ENCODE results near the gene GTSF1L. TPM values are rescaled to one million over a fixed set of nuclear protein-coding genes. Genes with fewer than 3 reads are reported as not detected.

GTSF1L gene
- total RNA-seq, 6 donors from 2014 or later: not detected

GRCh38 chr20:43702502-43702901 lies 24.3 kb downstream of the GTSF1L start:
- H3K36me3 ChIP-seq: no peaks in the 10 kb centered on the region
- no peak for TF ChIP-seq POLR2A (IDR thresholded peaks at IDR 0.05)
- no peak for TF ChIP-seq POLR2AphosphoS5 (IDR thresholded peaks at IDR 0.05)
- TF ChIP-seq EP300 (IDR thresholded peaks at IDR 0.05): no peak
- no peak for TF ChIP-seq CTCF (IDR thresholded peaks at IDR 0.05)
- peak in 1 of 2 donors; percentile 66 for DNase-seq
- H3K4me1 ChIP-seq: no peaks in the 10 kb centered on the region
- no peak overlapping the region for H3K27ac ChIP-seq
- no peak for ATAC-seq (ENCODE audit: low FRiP score in 2 of 2)
- no peaks in the 10 kb centered on the region for H3K27me3 ChIP-seq
- H3K4me3 ChIP-seq: no peak overlapping the region
- no peaks in the 10 kb centered on the region for H3K9me3 ChIP-seq
- WGBS, 2 donors: 92 to 100% methylated on average over 1 to 12 of the region's 14 CpGs

- no peak for TF ChIP-seq EP300 (IDR thresholded peaks at IDR 0.05)
- no peak for TF ChIP-seq CTCF (IDR thresholded peaks at IDR 0.05)
- no peak for TF ChIP-seq POLR2A (IDR thresholded peaks at IDR 0.05)
- TF ChIP-seq POLR2AphosphoS5 (IDR thresholded peaks at IDR 0.05): no peak
- Histone ChIP-seq H3K27ac (no peak overlapping the region), H3K4me1 (no peaks in the 10 kb centered on the region), H3K9me3 (no peaks in the 10 kb centered on the region), H3K4me3 (no peak overlapping the region), H3K36me3 (no peaks in the 10 kb centered on the region), H3K27me3 (no peaks in the 10 kb centered on the region)
- DNase-seq: no peak
- ATAC-seq (ENCODE audit: low FRiP score in 2 of 2): no peak
- WGBS, 2 donors: 93 to 100% methylated on average over 6 to 8 of the region's 8 CpGs
These were observed 26.2 kb downstream of the GTSF1L start for GRCh38 chr20:43700627-43701026.

GRCh38 chr20:43699941-43700565 lies 26.7 kb downstream of the GTSF1L start:
- H3K36me3 ChIP-seq: no peaks in the 10 kb centered on the region
- H3K4me3 ChIP-seq: no peak overlapping the region
- 90 to 92% methylated on average over 6 to 8 of the region's 8 CpGs for WGBS, 2 donors
- no peak for ATAC-seq (ENCODE audit: low FRiP score in 2 of 2)
- no peaks in the 10 kb centered on the region for H3K4me1 ChIP-seq
- H3K27ac ChIP-seq: no peak overlapping the region
- DNase-seq: no peak
- no peaks in the 10 kb centered on the region for H3K9me3 ChIP-seq
- H3K27me3 ChIP-seq: no peaks in the 10 kb centered on the region
- TF ChIP-seq POLR2A (IDR thresholded peaks at IDR 0.05): no peak
- no peak for TF ChIP-seq EP300 (IDR thresholded peaks at IDR 0.05)
- TF ChIP-seq CTCF (IDR thresholded peaks at IDR 0.05): no peak

- no peaks in the 10 kb centered on the region for H3K9me3 ChIP-seq
- ATAC-seq (ENCODE audit: low FRiP score in 2 of 2) (no peak), DNase-seq (no peak)
- H3K4me3 ChIP-seq: no peak overlapping the region
- H3K27me3 ChIP-seq: no peaks in the 10 kb centered on the region
- TF ChIP-seq EP300 (IDR thresholded peaks at IDR 0.05) (no peak), POLR2A (IDR thresholded peaks at IDR 0.05) (no peak), POLR2AphosphoS5 (IDR thresholded peaks at IDR 0.05) (no peak), CTCF (IDR thresholded peaks at IDR 0.05) (no peak)
- WGBS, 2 donors: 85 to 87% methylated on average over 8 of the region's 8 CpGs
- no peaks in the 10 kb centered on the region for H3K4me1 ChIP-seq
- H3K36me3 ChIP-seq: no peaks in the 10 kb centered on the region
- no peak overlapping the region for H3K27ac ChIP-seq
These were observed 31.2 kb downstream of the GTSF1L start for GRCh38 chr20:43695571-43695970.

- WGBS, 2 donors: 98% methylated on average over 3 of the region's 3 CpGs
- no peaks in the 10 kb centered on the region for H3K27me3 ChIP-seq
- DNase-seq (no peak), ATAC-seq (ENCODE audit: low FRiP score in 2 of 2) (no peak)
- H3K4me1 ChIP-seq: no peaks in the 10 kb centered on the region
- TF ChIP-seq POLR2A (IDR thresholded peaks at IDR 0.05) (no peak), CTCF (IDR thresholded peaks at IDR 0.05) (no peak), EP300 (IDR thresholded peaks at IDR 0.05) (no peak), POLR2AphosphoS5 (IDR thresholded peaks at IDR 0.05) (no peak)
- no peaks in the 10 kb centered on the region for H3K36me3 ChIP-seq
- no peaks in the 10 kb centered on the region for H3K9me3 ChIP-seq
- no peak overlapping the region for H3K4me3 ChIP-seq
- H3K27ac ChIP-seq: no peak overlapping the region
These were observed 32.0 kb downstream of the GTSF1L start for GRCh38 chr20:43694763-43695162.

Data from upper lobe of left lung (tissue), 6 donors.